ENCODE data around the gene MOK.

The MOK gene

GRCh38 chr14:102323102-102323501 is 18.1 kb upstream of the MOK start:
- Histone ChIP-seq H3K4ac (ENCODE audit: low read depth in 1 of 2, low read length in 2 of 2) (no peak overlapping the region), H3K14ac (ENCODE audit: low read length in 2 of 2) (no peak overlapping the region), H3K27ac (ENCODE audit: low read length, poor library complexity, severe bottlenecking) (no peak overlapping the region), H3K4me1 (ENCODE audit: control insufficient read depth, insufficient read depth, low read depth, low read length) (peaks cover 16% of the 10 kb centered on the region), H3K9me3 (ENCODE audit: control insufficient read depth, low read length) (no peaks in the 10 kb centered on the region), H2AFZ (ENCODE audit: low read depth, low read length) (no peak overlapping the region), H3K9ac (ENCODE audit: low read length) (peak overlapping the region; percentile 61), H3K27me3 (ENCODE audit: control insufficient read depth in 1 of 2, insufficient read depth in 1 of 2, low read length in 2 of 2) (no peaks in the 10 kb centered on the region), H3K23ac (ENCODE audit: low read length in 2 of 2) (no peak overlapping the region), H2BK15ac (ENCODE audit: low read depth, poor library complexity, severe bottlenecking) (no peak overlapping the region), H2BK120ac (ENCODE audit: low read depth, low read length) (no peak overlapping the region), H3K79me1 (replicated peaks; ENCODE audit: low read length, poor library complexity, severe bottlenecking) (peaks cover 21% of the 10 kb centered on the region), H2BK12ac (ENCODE audit: low read length in 2 of 2) (no peak overlapping the region), H4K91ac (ENCODE audit: low read length) (no peak overlapping the region), H3K4me3 (ENCODE audit: insufficient read depth in 1 of 2, low read depth in 1 of 2, low read length in 2 of 2) (no peak overlapping the region), H2BK5ac (ENCODE audit: low read depth, low read length, poor library complexity, severe bottlenecking) (no peak overlapping the region), H2AK5ac (ENCODE audit: low read length, severe bottlenecking) (no peak overlapping the region), H3K4me2 (ENCODE audit: low read length, poor library complexity, severe bottlenecking) (no peak overlapping the region), H4K8ac (ENCODE audit: low read length) (no peak overlapping the region), H3K36me3 (ENCODE audit: control insufficient read depth in 1 of 2, insufficient read depth in 2 of 2, low read depth in 1 of 2, low read length in 2 of 2) (peaks cover 7 to 17% of the 10 kb centered on the region in 2 experiments), H3K18ac (ENCODE audit: low read depth in 1 of 2, low read length in 2 of 2) (no peak overlapping the region)
- DNase-seq: peak; percentile 83
- WGBS: 63% methylated on average over 8 of the region's 8 CpGs

- Histone ChIP-seq H3K4me1 (ENCODE audit: control insufficient read depth, insufficient read depth, low read depth, low read length) (peaks cover 18% of the 10 kb centered on the region), H2AK5ac (ENCODE audit: low read length, severe bottlenecking) (no peak overlapping the region), H3K14ac (ENCODE audit: low read length in 2 of 2) (no peak overlapping the region), H2BK120ac (ENCODE audit: low read depth, low read length) (no peak overlapping the region), H3K9me3 (ENCODE audit: control insufficient read depth, low read length) (no peaks in the 10 kb centered on the region), H3K27me3 (ENCODE audit: control insufficient read depth in 1 of 2, insufficient read depth in 1 of 2, low read length in 2 of 2) (no peaks in the 10 kb centered on the region), H2AFZ (ENCODE audit: low read depth, low read length) (no peak overlapping the region), H4K8ac (ENCODE audit: low read length) (no peak overlapping the region), H4K91ac (ENCODE audit: low read length) (no peak overlapping the region), H3K27ac (ENCODE audit: low read length, poor library complexity, severe bottlenecking) (no peak overlapping the region), H3K4me2 (ENCODE audit: low read length, poor library complexity, severe bottlenecking) (no peak overlapping the region), H3K23ac (ENCODE audit: low read length in 2 of 2) (no peak overlapping the region), H3K18ac (ENCODE audit: low read depth in 1 of 2, low read length in 2 of 2) (no peak overlapping the region), H2BK5ac (ENCODE audit: low read depth, low read length, poor library complexity, severe bottlenecking) (no peak overlapping the region), H3K36me3 (ENCODE audit: control insufficient read depth in 1 of 2, insufficient read depth in 2 of 2, low read depth in 1 of 2, low read length in 2 of 2) (peaks cover 6 to 12% of the 10 kb centered on the region in 2 experiments), H3K4ac (ENCODE audit: low read depth in 1 of 2, low read length in 2 of 2) (no peak overlapping the region), H3K79me1 (replicated peaks; ENCODE audit: low read length, poor library complexity, severe bottlenecking) (peaks cover 21% of the 10 kb centered on the region), H2BK12ac (ENCODE audit: low read length in 2 of 2) (no peak overlapping the region), H3K4me3 (ENCODE audit: insufficient read depth in 1 of 2, low read depth in 1 of 2, low read length in 2 of 2) (no peak overlapping the region), H2BK15ac (ENCODE audit: low read depth, poor library complexity, severe bottlenecking) (no peak overlapping the region), H3K9ac (ENCODE audit: low read length) (no peak overlapping the region)
- WGBS: 92% methylated on average over 11 of the region's 12 CpGs
- no peak for DNase-seq
Observed at GRCh38 chr14:102321456-102322422, 16.8 kb upstream of the MOK start.

DNA sequence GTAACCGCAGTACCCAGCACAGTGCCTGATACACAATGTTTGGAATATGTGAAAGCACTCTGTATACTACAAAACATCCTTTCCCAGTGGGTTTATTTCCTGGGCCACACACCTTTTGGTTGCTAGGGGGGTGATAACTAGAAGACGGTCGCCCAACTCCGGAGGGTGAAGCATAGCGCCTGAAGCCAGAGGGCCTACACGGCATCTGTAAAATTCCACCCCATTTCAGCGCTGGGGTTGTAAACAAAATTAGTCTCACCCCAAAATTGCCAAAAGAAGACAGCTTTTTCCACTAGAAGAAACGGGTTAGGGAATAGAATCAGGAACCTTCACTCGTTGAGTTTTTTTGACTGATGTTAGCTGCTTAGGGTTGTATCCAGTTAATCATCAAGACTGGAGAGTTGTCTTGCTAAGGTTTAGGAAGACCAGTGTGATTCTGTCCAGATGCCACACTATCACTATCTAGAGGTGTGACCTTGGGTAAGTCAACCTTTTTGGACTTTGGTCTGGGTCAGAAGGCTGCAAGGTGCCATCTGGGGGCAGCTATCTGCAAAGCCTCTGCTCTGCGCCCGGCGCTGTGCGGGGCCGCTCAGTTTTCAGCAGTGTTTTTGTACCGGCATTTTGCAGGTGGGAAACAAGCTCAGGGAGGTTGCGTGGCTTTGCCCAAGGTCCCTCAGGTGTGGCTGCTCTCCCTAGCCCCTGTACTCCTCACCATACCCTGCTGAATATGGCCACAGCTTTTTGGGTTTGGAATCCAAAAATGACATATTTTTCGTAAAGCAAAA is 15.9 kb upstream of the MOK start:
- peaks cover 12% of the 10 kb centered on the region for H3K4me1 ChIP-seq (ENCODE audit: control insufficient read depth, insufficient read depth, low read depth, low read length)
- peak overlapping the region; percentile 63 for H3K4me2 ChIP-seq (ENCODE audit: low read length, poor library complexity, severe bottlenecking)
- H3K36me3 ChIP-seq (ENCODE audit: control insufficient read depth in 1 of 2, insufficient read depth in 2 of 2, low read depth in 1 of 2, low read length in 2 of 2): peaks cover 3 to 4% of the 10 kb centered on the region in 2 experiments
- peak overlapping the region; percentile 53 for H4K8ac ChIP-seq (ENCODE audit: low read length)
- H2AFZ ChIP-seq (ENCODE audit: low read depth, low read length): no peak overlapping the region
- H2BK15ac ChIP-seq (ENCODE audit: low read depth, poor library complexity, severe bottlenecking): no peak overlapping the region
- no peak overlapping the region for H2BK5ac ChIP-seq (ENCODE audit: low read depth, low read length, poor library complexity, severe bottlenecking)
- no peaks in the 10 kb centered on the region for H3K27me3 ChIP-seq (ENCODE audit: control insufficient read depth in 1 of 2, insufficient read depth in 1 of 2, low read length in 2 of 2)
- no peak overlapping the region for H3K27ac ChIP-seq (ENCODE audit: low read length, poor library complexity, severe bottlenecking)
- no peak overlapping the region for H4K91ac ChIP-seq (ENCODE audit: low read length)
- WGBS: 97% methylated on average over 16 of the region's 17 CpGs
- H3K4me3 ChIP-seq (ENCODE audit: insufficient read depth in 1 of 2, low read depth in 1 of 2, low read length in 2 of 2): peak overlapping the region in 1 of 2 experiments; percentile 84
- H3K18ac ChIP-seq (ENCODE audit: low read depth in 1 of 2, low read length in 2 of 2): no peak overlapping the region
- peak overlapping the region; percentile 91 for H3K9ac ChIP-seq (ENCODE audit: low read length)
- no peak overlapping the region for H2BK120ac ChIP-seq (ENCODE audit: low read depth, low read length)
- no peak for DNase-seq
- H3K14ac ChIP-seq (ENCODE audit: low read length in 2 of 2): no peak overlapping the region
- H3K23ac ChIP-seq (ENCODE audit: low read length in 2 of 2): no peak overlapping the region
- H3K79me1 ChIP-seq (replicated peaks; ENCODE audit: low read length, poor library complexity, severe bottlenecking): peaks cover 18% of the 10 kb centered on the region
- H2BK12ac ChIP-seq (ENCODE audit: low read length in 2 of 2): peak overlapping the region in 1 of 2 experiments; percentile 1
- no peaks in the 10 kb centered on the region for H3K9me3 ChIP-seq (ENCODE audit: control insufficient read depth, low read length)
- peak overlapping the region in 1 of 2 experiments; percentile 85 for H3K4ac ChIP-seq (ENCODE audit: low read depth in 1 of 2, low read length in 2 of 2)
- no peak overlapping the region for H2AK5ac ChIP-seq (ENCODE audit: low read length, severe bottlenecking)
